NCI-H82 treated with DMSO at 0.1 percent for 48 hours (cell line): ENCODE results near the gene TSPAN8.
"Not testable (repeated sequence)": the region's sequence is repeated elsewhere in the genome, so short reads cannot be mapped to it uniquely, and the experiment has no call there.

Experiments used
- DNase-seq: peaks from one replicate; lab custom pipeline; 2025; ENCODE audit not compliant: unreplicated experiment; lab: John Stamatoyannopoulos, UW

The TSPAN8 gene

DNA sequence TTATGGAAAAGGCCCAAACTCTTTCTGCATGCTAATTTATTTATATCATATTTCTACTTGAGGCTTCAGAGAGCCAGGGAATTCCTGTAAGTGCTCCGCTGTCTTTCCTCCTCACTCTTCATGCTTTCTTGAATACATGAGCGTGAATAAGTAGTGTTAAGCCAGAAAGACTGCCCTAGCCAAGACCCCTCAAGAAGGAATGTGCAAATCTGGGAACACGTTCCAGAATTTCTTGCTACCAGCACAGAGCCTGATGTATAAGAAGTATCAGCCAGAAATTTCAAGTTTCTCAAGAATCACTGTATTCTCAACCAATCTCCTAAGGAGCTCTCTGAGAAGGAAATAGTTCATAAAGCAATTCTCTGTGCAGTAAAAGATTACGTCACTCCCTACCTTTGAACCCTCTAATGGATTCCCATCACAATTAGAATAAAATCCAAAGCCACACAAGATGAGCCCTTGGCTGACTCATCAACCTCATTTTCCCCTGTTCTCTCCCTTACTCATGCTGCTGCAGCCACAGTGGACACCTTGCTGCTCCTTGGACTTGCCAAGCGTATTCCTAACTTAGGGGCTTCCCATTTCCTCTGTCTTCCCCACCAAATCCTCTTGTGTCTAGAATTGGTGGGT is 6.9 kb upstream of the TSPAN8 start:
- no peak for DNase-seq

- DNase-seq: no peak
Observed at GRCh38 chr12:71164166-71164565, 6.4 kb upstream of the TSPAN8 start.

DNA sequence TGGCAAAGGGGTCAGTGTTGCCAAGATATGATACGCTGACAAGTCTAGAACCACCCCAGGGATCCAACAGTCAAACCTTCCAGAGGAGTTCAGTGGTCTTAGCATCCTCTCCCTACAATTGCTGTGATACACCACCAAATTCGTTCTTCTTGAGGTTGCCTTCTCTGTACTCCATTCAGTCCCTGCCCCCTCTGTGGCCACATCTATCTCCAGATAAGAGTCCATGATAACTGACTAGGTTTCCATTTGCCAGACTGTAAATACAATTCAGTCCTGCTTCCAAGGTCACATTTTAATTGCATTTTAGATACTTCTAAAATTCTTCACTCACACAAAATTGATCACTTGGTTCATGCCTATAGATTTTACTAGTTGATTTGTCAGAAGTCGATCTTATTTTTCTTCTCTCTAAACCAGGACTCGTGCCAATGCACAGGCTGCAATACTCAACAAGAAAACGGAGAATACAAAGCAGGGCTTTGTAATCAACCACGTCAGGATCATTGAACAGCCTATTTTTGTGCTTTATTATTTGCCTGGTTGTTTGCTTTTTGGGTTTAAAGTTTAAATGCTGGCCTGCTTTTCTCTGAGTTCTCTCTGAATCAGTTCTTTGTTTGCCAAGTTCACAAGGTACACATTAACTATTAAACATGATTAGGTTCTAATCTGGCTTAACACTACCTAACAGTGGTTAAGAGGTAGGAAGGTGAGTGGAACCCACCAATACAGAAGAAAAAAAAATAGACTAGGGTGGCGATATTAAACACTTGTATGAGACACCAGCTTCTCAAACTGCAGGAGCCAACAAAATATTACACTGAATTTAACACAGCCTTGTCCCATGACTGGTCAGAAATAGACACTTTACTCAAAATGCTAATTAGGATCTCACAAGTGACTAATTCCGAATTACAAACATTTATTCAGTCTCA is 5.3 kb upstream of the TSPAN8 start:
- no peak for DNase-seq

GRCh38 chr12:71161591-71161990 is 3.8 kb upstream of the TSPAN8 start:
- no peak for DNase-seq

- no peak for DNase-seq
Observed at GRCh38 chr12:71160585-71160984, 2.8 kb upstream of the TSPAN8 start.

- no peak for DNase-seq
Observed at GRCh38 chr12:71159878-71160277, 2.1 kb upstream of the TSPAN8 start.

- DNase-seq: no peak
Observed at GRCh38 chr12:71159264-71159663, 1.5 kb upstream of the TSPAN8 start.

DNA sequence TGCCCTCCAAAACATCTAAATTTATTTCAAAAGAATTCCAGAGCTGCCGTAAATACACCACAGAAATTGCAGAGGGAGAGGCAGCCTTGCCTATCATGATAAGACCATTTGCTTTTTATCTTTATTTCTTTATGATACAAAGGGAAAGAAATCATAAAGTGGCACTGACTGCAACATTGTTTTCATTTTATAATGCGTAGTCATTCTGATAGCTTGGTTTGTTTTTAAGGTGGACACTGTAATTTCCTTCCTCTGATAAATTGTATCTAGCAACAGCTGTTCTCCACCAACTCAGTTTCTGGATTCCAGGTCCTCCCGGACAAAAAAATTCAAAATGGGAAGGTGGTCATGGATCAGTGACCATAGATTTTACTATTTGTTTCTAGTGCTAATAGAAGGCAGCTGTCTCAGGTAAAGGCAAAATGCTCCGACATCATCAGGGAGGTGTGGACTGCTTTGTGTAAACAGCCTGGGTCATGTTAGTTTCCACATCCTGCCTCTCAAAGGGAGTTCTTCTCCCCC is 623 bp upstream of the TSPAN8 start:
- DNase-seq: no peak

DNA sequence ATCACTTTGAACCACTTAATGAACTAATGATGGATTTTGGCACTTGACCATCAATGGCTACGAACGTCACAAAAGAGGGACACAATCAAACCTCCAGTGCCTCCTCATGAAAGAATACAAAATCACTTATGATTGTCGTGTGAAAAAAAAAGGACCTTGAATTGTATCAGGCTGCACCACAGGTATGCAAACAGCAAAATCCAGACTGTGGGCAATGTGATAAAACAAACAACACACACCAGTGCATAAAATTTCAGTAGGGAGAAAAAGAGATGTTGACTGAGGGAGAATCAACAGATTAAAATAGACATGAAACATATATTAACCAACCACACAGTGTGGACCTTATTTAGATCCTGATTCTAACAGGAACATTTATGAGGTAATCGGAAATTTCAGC is 2.6 kb downstream of the TSPAN8 start:
- DNase-seq: no peak

DNA sequence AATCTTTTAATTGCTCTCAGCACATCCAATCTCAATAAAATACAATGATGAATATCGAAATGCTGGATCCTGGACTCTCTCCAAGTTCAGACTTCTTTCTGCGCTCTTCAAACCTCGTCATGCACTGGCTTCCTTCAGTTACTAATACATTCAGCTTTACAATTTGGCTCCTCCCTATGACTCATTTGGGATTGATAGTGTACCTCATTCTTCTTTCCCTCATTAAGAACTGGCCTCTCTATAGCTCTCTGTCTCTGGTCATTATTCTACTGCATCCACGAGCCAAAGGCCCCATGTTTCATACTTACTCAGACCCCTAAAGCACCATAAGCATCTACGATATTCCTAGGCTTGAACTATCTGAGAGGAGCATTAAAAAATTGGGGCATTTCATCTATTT is 4.9 kb downstream of the TSPAN8 start:
- DNase-seq: no peak

DNA sequence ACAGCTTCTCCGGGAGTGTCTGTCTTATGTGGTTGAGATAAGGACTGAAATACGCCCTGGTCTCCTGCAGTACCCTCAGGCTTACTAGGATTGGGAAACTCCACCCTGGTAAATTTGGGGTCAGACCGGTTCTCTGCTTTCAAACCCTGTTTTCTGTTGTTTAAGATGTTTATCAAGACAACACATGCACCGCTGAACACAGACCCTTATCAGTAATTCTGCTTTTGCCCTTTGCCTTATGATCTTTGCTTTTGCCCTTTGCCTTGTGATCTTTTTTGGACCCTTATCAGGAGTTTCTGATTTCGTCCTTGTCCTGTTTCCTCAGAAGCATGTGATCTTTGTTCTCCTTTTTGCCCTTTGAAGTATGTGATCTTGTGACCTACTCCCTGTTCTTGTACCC is 7.8 kb downstream of the TSPAN8 start:
- not testable (repeated sequence) for DNase-seq

- no peak for DNase-seq
Observed at GRCh38 chr12:71144682-71145081, 13.1 kb downstream of the TSPAN8 start.

DNA sequence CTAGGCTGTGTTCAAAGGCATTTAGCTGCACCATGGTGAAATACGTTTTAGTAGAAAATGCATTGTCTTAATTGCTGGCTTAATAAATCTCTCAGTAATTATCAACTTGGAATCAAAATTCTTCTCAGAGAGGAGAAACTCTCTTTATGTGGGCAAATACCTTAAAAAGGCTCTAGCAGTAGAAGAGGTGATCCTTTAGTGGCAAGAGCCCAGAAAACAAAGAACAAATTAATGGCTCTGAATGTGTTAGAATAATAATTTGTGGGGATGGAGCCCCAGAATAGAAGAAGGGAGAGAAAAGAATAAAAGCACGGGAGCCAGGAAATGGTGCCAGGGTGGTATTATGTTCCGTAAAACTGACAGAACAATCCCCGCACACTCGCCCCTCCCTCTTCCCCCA is 14.8 kb downstream of the TSPAN8 start:
- DNase-seq: no peak

GRCh38 chr12:71142016-71142415 is 15.8 kb downstream of the TSPAN8 start:
- DNase-seq: no peak

DNA sequence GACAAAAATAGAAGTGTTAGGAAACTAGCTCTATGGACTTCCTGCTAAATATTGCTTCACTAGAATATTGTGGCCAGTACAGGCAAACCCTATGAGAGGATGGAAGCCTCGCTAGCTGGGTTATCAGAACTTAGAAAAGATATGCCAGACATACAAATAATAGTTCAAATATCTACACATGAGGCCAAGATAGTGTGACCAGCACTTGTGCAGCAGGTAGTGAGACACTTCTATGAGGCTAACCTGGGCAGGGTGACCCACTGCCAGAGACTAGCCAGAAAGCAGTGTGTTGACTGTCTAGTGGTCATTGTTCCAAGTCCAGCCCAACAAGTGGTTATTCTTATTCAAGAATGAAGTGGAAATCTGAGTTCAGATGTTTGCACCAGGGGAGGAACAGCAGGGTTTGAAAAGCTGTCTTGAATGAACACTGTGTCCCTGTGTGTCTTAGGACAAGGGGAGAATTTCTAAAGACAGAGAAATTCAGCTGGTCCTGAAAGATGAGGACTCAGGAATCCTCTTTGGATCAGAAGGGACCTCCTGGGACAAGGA is 16.3 kb downstream of the TSPAN8 start:
- no peak for DNase-seq

DNA sequence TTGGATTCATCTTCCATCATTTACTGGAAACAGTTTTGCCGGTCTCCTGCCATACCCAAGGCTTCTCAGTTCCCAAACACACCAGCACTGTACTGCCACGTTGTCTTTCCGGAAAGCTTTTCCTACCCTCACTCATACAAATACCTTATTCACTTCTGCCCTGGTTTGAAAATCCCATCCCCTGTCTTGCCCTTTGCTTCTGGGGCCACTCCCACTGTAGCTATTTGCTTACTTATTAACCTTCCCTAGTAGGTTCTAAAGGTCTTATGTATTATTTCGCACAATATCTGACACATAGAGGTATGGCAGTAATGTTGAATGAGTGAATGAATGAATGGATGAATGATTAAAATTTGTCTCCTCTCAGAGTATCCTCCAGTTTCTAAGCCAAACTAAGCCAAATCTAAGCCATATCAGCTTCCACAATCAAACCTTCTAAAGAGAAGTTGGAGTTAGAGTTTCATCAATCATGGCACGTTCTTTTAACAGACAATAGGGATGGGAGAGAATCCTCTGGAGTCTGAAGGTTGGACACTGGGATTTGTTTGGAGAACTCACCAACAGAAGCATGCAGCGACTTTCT is 18.6 kb downstream of the TSPAN8 start:
- DNase-seq: no peak

DNA sequence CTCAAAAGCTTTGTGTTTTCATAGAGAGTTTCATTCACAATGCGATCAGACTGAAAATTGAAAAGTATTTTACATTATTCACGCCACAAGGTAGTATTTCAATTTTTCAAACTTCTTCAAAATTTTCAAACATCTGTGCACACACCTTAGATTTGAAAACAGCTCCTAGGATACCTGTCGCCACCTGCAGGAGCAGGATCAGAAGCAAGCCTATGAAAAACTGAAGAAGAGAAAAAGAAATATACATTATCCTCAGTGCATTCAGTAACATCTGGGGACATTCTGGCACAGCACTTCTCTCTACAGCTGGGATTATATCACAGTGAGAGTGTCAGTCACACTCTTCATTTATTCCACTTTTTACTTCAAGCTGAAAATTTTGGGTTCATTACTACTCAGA is 19.8 kb downstream of the TSPAN8 start:
- no peak for DNase-seq

DNA sequence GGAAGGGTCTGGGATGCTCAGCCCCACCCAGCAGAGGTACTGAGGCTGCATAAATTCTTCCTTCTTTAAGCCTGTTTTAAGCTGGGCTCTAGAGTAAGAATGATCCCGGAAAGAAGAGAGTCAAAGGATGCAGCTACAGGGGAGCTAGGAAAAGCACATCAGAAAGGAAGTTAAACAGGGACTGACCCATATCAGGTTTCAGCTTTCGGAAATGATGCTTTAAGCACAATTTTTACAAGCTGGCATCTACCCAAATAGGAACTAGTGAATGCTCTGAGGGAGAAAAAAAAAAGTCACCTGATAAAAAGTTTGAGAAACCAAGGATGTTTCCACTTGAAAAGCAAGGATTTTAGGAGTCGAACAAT is 22.0 kb downstream of the TSPAN8 start:
- DNase-seq: no peak

- DNase-seq: no peak
Observed at GRCh38 chr12:71135077-71135811, 22.6 kb downstream of the TSPAN8 start.

DNA sequence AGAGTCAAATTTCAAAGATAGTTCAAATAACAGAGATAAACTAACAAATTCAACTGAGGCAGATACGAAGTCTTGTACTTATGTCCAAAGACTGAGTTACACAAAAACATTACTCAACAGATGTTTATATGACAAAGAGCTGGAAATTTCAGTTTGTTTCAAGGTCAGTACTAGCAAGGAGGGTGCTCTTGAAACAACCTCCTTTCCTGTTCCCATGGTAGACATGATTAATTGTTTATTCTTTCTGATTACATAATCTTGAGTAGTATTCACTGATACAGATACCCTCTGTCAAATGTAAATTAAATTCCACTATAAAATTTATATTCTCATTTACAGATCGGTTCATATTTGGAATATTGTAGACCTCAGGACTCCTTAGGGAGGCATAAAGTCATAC is 23.4 kb downstream of the TSPAN8 start:
- DNase-seq: no peak

DNA sequence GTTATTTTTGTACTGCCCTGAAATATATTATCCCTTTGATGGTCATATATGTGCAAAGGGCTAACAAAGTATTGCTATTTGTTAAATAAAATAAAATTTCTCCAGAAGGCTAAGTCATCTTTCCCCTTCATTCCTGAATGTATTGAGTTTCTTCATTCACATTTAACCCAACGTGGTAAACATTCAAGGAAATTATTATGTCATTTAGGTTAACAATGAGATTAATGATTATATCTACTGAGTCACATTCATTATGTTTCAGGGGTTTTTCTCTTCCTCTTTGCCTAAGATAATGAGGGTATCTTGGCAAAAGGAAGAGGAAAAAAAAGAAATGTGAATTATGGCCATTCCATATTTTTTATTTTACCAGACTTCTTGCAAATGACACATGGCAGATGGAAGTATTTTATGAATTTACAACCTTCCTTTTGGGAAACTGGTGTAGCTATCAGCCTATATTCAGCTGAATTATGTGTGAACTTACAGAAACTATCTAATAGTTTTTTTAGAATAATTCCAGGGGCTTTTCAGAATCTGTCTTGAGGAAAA is 27.2 kb downstream of the TSPAN8 start:
- no peak for DNase-seq
